BLaER1 treated with 17β-estradiol and CSF1 and Interleukin-3, amounts not matched to agents 10 nM and 100 nM (cell line): ENCODE data around the gene AQP2.

Source experiments
- H3K27ac ChIP-seq, 11 experiments: shearing (Covaris generic); formaldehyde crosslinking; 2 replicates each; pipeline ENCODE4 v1.8.1; 2022
- H3K27me3 ChIP-seq, 11 experiments: shearing (Covaris generic); formaldehyde crosslinking; 2 replicates each; pipeline ENCODE4 v1.8.1; 2022
- H3K36me3 ChIP-seq, 11 experiments: shearing (Covaris generic); formaldehyde crosslinking; 2 replicates each; pipeline ENCODE4 v1.8.1; 2022
- H3K4me1 ChIP-seq, 10 experiments: shearing (Covaris generic); formaldehyde crosslinking; 2 replicates each; pipeline ENCODE4 v1.8.1; 2022
- H3K4me2 ChIP-seq, 11 experiments: shearing (Covaris generic); formaldehyde crosslinking; 2 replicates each; pipeline ENCODE4 v1.8.1; 2022
- H3K4me3 ChIP-seq, 10 experiments: shearing (Covaris generic); formaldehyde crosslinking; 2 replicates each; pipeline ENCODE4 v1.8.1; 2022
- H3K9ac ChIP-seq, 11 experiments: shearing (Covaris generic); formaldehyde crosslinking; 2 replicates each; pipeline ENCODE4 v1.8.1; 2022
- H3K9me3 ChIP-seq, 11 experiments: shearing (Covaris generic); formaldehyde crosslinking; replicated peaks in 1 of 11; 2 replicates each; pipeline ENCODE4 v1.8.1; 2022
- H4K20me1 ChIP-seq, 11 experiments: shearing (Covaris generic); formaldehyde crosslinking; 2 replicates each; pipeline ENCODE4 v1.8.1; 2022
- Cebpa-rat ChIP-seq, 11 experiments: shearing (Covaris generic); IDR thresholded peaks; 2 replicates each; pipeline ENCODE4 v1.8.1; 2022

AQP2 gene

DNA sequence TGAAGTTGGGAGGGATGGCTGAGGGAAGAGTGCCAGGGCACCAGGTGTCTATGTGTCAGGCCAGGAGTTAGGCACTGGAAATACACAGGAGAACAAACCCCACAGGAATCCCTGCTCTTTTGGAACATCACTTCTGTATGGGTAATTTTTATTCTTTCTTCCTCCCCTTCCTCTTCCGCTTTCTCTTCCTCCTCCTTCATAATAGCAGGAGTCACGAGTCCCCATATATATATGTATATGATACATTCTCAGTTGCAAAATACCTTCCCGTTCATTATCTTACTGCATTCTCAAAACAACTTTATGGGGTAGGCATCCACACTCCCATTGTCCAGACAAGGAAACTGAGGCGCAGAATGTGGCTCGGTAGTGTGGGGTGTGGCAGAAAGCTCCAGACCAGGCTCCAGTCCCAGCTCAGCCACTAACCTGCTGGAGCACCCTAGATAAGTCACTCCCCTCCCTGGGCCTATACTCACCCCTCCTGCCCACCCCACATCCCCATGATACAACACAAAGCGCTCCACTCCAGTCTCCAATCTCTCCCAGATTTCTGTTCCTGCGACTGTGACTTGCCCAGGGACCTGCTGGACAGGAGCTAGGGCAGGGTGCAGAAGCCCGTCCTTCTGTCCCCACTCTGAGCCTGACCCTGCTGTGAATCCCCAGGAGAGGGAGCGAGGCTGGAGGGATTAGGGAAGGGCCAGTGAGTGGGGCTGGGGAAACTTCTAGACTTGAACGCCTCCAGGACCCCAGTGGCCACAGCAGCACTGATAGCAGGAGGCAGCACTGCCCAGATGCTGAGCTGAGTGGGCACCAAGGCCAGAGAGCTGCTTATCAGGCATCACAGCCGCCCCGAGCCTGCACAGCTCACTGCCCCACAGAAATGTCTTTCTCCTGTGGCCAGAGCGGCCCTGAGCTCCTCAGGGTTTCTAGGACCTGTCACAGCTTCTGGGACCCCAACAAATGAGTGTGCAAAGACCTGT, 1.4 kb upstream of the AQP2 start:
- peak overlapping the region in 3 of 11 experiments; percentile 30 to 57 (median 55); a peak in 5 of 22 replicates for H3K4me2 ChIP-seq
- peaks cover 38 to 57% (median 46%) of the 10 kb centered on the region in 10 experiments for H3K4me1 ChIP-seq
- H3K9ac ChIP-seq, result no peak overlapping the region; a peak in 1 of 22 replicates
- no peaks in the 10 kb centered on the region for H3K36me3 ChIP-seq
- no peak overlapping the region for H3K27ac ChIP-seq
- no peak for TF ChIP-seq Cebpa-rat (IDR thresholded peaks at IDR 0.05)
- peaks cover 10 to 23% (median 16%) of the 10 kb centered on the region in 11 experiments for H3K27me3 ChIP-seq
- peaks cover 0 to 10% (median 0%) of the 10 kb centered on the region in 11 experiments; a peak in 3 of 22 replicates for H4K20me1 ChIP-seq
- H3K4me3 ChIP-seq, result no peak overlapping the region
- H3K9me3 ChIP-seq, result no peaks in the 10 kb centered on the region

DNA sequence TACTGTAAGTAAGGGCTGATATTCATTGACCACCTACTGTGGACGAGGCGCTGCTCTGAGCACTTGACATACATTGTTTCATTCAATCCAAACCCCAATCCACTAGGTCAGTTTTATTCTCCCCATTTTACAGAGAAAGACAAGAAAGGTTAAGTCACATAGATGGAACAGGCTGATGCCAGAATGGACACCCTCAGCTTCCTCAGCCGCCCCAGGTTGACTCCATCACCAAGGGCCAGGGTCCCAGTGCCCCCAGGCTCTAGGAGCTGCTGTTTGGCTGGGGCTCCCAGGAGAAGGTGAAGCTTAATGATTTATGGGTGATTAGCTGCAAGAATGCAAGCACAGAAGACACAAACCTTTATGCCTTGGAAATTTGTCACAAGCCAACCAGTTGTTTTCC, 671 bp upstream of the AQP2 start:
- Histone ChIP-seq H3K4me2 (no peak overlapping the region), H3K36me3 (no peaks in the 10 kb centered on the region), H3K9ac (no peak overlapping the region), H4K20me1 (peaks cover 0 to 12% (median 0%) of the 10 kb centered on the region in 11 experiments; a peak in 3 of 22 replicates), H3K27me3 (peaks cover 17 to 26% (median 23%) of the 10 kb centered on the region in 11 experiments), H3K4me3 (no peak overlapping the region), H3K4me1 (peaks cover 37 to 58% (median 47%) of the 10 kb centered on the region in 10 experiments), H3K9me3 (no peaks in the 10 kb centered on the region), H3K27ac (no peak overlapping the region)
- no peak for TF ChIP-seq Cebpa-rat (IDR thresholded peaks at IDR 0.05)

DNA sequence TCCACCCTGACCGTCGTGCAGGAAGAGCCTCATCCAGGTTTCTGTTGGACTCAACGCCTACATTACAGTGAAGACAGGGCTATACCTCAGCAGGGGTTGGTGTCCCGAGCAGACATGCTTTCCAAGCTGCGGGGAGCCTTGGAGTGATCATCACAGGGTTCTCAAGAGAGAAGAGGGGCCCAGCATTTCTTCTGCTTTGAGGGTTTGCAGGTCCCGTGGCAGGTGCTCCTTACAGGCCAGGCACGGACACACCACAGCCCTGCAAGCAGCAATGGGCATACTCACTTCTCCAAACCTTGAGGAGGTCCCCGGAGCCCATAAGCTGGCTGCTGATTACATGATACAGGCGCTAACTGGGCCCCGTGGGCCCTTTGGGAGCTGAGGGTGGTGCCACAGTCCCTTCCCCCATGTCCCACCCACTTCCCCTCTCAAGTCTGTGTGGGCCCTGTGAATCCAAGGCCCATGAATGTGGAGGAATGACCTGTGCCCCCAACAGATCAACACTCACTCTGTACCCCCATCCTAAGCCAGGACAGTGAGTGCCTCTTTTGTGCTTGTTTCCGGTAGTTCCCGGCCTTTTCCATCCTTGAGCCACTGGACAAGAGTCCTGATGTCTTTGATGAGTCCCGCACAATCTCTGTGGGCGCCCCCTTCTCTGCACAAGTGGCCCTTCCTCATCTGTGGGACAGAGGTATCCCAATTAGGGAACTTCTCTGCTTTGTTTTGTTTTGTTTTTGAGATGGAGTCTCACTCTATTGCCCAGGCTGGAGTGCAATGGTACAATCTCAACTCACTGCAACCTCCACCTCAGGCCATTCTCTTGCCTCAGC, 1.1 kb downstream of the AQP2 start:
- 0 out of 22 replicates have a peak overlapping the region, but pooled peaks of 2 of the 11 experiments have one; percentile 4 to 25 for H3K9ac ChIP-seq
- H3K36me3 ChIP-seq, result no peaks in the 10 kb centered on the region
- H3K27ac ChIP-seq, result no peak overlapping the region
- peaks cover 0 to 30% (median 0%) of the 10 kb centered on the region in 11 experiments; a peak in 7 of 22 replicates for H4K20me1 ChIP-seq
- peak overlapping the region; percentile 41 to 87 (median 66) for H3K4me2 ChIP-seq
- H3K4me1 ChIP-seq, result peaks cover 46 to 67% (median 58%) of the 10 kb centered on the region in 10 experiments
- H3K27me3 ChIP-seq, result peaks cover 35 to 43% (median 39%) of the 10 kb centered on the region in 11 experiments
- no peaks in the 10 kb centered on the region for H3K9me3 ChIP-seq
- no peak for TF ChIP-seq Cebpa-rat (IDR thresholded peaks at IDR 0.05)
- H3K4me3 ChIP-seq, result no peak overlapping the region

DNA sequence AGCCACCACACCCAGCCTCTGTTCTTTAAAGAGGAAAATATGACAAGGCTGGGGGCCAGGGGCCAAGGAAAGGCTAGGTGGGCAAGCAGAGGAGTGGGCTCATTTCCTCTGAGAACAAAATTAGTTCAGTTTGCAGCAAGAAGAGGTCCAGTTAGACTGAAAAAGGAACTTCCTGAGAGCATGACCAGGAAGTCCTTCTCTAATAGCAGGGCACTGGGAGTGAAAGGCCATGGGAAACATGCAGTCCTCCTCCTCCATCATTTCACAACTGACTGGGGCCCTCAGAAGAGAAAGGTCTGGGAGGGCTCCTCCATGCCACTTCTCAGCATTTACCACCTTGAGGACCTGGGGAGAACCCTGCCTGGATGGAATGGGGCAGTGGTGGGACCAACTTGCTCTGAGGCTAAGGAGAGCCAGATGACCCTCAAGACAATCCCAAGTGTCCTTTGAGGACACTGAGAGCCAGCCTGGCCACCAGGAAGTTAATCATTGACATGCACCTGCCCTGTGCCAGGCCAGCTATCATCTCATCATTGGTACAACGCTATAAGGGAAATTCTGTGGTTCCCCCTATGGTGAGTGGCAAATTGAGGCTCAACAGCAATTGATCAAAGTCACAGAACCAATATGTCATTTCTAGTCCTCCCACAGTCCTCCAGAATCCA, 2.0 kb downstream of the AQP2 start:
- TF ChIP-seq Cebpa-rat (IDR thresholded peaks at IDR 0.05), result no peak
- Histone ChIP-seq H3K4me1 (peaks cover 50 to 68% (median 65%) of the 10 kb centered on the region in 10 experiments), H3K9ac (no peak overlapping the region), H3K27ac (no peak overlapping the region), H3K4me3 (no peak overlapping the region), H3K27me3 (peaks cover 43 to 52% (median 48%) of the 10 kb centered on the region in 11 experiments), H3K9me3 (no peaks in the 10 kb centered on the region), H4K20me1 (peaks cover 0 to 38% (median 0%) of the 10 kb centered on the region in 11 experiments; a peak in 7 of 22 replicates), H3K36me3 (no peaks in the 10 kb centered on the region), H3K4me2 (peak overlapping the region in 9 of 11 experiments; percentile 41 to 87 (median 67); a peak in 15 of 22 replicates)

DNA sequence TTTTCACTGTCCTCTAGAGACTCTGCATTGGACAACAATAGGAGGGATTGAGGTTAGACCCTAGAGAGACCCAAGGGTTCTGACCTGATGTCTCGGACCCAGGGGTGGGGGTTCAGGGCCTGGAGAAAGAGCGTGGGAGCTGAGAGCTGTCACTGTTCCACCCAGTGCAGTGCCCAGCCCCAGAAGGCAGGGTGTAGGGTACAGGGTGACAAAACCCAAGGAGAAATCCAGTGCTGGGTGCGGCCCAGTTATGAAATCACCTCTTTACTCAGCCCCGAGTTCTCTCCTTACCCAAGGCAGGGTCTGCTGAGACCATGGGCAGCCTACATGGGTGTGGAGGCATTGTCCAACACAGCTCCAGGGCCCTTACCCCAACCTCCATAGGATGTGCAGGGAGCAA, 2.6 kb downstream of the AQP2 start:
- Histone ChIP-seq H3K9ac (no peak overlapping the region), H3K9me3 (no peaks in the 10 kb centered on the region), H3K27me3 (peaks cover 50 to 59% (median 54%) of the 10 kb centered on the region in 11 experiments), H3K4me2 (peak overlapping the region in 10 of 11 experiments; percentile 28 to 87 (median 56); a peak in 16 of 22 replicates), H4K20me1 (peaks cover 0 to 38% (median 0%) of the 10 kb centered on the region in 11 experiments; a peak in 7 of 22 replicates), H3K27ac (no peak overlapping the region), H3K4me3 (no peak overlapping the region), H3K4me1 (peaks cover 50 to 73% (median 66%) of the 10 kb centered on the region in 10 experiments), H3K36me3 (no peaks in the 10 kb centered on the region)
- no peak for TF ChIP-seq Cebpa-rat (IDR thresholded peaks at IDR 0.05)

DNA sequence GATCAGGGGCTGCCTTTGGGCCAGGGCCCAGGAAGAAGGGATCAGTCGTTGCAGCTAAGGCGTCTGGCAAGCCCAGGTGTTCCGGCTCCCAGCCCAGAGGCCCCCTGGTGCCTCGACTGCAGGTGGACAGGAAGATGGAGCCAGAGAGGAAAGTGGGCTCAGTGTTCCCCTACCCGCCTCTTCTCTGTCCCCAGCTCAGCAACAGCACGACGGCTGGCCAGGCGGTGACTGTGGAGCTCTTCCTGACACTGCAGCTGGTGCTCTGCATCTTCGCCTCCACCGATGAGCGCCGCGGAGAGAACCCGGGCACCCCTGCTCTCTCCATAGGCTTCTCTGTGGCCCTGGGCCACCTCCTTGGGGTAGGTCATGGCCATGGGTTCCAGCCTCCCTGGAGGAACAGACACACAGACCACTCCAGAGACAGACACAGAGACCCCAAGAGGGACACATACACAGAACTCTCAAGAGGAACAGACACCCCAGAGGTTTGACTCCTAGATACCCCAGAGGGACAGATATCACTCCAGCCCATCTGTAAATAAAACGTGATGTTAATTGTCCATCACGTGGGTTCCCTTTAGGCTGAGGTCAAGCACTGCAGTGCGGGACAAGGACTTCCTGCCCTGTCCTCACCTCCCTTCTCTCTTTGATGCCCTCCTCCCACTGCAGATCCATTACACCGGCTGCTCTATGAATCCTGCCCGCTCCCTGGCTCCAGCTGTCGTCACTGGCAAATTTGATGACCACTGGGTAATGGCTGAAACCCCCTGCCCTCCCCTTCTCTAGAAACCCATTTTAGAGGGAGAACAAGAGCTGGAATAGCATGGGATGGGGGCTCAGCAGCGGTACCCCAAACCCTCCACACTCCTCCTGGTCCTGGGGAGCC, 3.7 kb downstream of the AQP2 start:
- peaks cover 0 to 48% (median 0%) of the 10 kb centered on the region in 11 experiments; a peak in 7 of 22 replicates for H4K20me1 ChIP-seq
- H3K9ac ChIP-seq, result no peak overlapping the region
- H3K9me3 ChIP-seq, result no peaks in the 10 kb centered on the region
- H3K36me3 ChIP-seq, result no peaks in the 10 kb centered on the region
- H3K4me1 ChIP-seq, result peaks cover 54 to 83% (median 59%) of the 10 kb centered on the region in 10 experiments
- H3K27ac ChIP-seq, result no peak overlapping the region
- H3K4me3 ChIP-seq, result no peak overlapping the region
- H3K27me3 ChIP-seq, result peaks cover 60 to 69% (median 65%) of the 10 kb centered on the region in 11 experiments
- peak overlapping the region in 10 of 11 experiments; percentile 2 to 87 (median 52); a peak in 17 of 22 replicates for H3K4me2 ChIP-seq
- TF ChIP-seq Cebpa-rat (IDR thresholded peaks at IDR 0.05), result no peak

DNA sequence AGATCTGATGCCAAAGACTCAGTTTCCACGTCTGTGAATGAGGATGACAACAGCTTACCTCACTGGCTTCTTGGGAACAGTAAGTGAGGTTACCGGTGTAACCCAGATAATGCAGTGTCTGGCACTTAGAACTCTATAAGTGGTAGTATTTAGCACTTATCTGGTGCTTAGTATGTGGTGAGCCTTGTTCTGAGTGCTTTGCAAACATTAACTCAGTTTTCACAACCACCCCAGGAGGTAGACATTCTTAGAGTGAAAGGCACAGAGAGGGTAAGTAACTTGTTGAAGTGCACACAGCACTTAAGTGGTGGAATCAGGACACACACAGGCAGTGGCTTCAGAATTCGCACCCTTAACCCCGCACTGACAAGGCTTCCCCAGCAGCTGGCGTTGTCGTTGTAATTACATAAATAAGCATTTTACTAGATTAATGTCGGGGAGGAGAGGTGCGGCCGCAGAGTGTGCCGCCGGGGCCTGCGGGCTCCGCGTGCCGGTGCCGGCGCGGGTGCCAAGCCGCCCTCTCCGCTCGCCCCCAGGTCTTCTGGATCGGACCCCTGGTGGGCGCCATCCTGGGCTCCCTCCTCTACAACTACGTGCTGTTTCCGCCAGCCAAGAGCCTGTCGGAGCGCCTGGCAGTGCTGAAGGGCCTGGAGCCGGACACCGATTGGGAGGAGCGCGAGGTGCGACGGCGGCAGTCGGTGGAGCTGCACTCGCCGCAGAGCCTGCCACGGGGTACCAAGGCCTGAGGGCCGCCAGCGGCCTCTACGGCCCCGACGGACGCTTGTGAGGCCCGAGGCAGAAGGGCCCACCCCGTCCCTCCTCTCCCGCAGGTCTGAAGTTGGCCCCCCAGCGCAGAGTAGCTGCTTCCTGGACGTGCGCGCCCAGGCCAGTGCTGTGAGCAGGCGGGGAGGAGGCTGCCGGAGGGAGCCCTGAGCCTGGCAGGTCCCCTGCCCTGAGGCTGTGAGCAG, 4.6 kb downstream of the AQP2 start:
- Histone ChIP-seq H3K4me2 (peak overlapping the region; percentile 43 to 87 (median 76)), H3K4me3 (peak overlapping the region in 1 of 10 experiments; percentile 12; a peak in 2 of 20 replicates), H3K36me3 (no peaks in the 10 kb centered on the region), H4K20me1 (peaks cover 0 to 52% (median 0%) of the 10 kb centered on the region in 11 experiments; a peak in 7 of 22 replicates), H3K27ac (no peak overlapping the region), H3K9ac (no peak overlapping the region), H3K27me3 (peaks cover 70 to 78% (median 74%) of the 10 kb centered on the region in 11 experiments), H3K9me3 (no peaks in the 10 kb centered on the region), H3K4me1 (peaks cover 57 to 93% (median 68%) of the 10 kb centered on the region in 10 experiments)
- no peak for TF ChIP-seq Cebpa-rat (IDR thresholded peaks at IDR 0.05)
